ENCODE data around the gene SREBF1. TPM values are rescaled to one million over a fixed set of nuclear protein-coding genes. Genes with fewer than 3 reads are reported as not detected.

SREBF1 gene
- total RNA-seq, 1 experiment from 2014 or later: 230 TPM

GRCh38 chr17:17816240-17816814 lies 20.5 kb downstream of the SREBF1 start:
- no peaks in the 10 kb centered on the region for H3K9me3 ChIP-seq (ENCODE audit: control insufficient read depth, insufficient read depth, low read depth, low read length)
- TF ChIP-seq TCF7L2 (IDR thresholded peaks at IDR 0.05; ENCODE audit: low read depth, low read length) (no peak), POLR2AphosphoS5 (IDR thresholded peaks at IDR 0.05; ENCODE audit: low read depth, low read length) (no peak), CTCF (IDR thresholded peaks at IDR 0.05) (no peak), REST (IDR thresholded peaks at IDR 0.05; ENCODE audit: insufficient read depth in 1 of 2, low read depth in 2 of 2, low read length in 1 of 2) (no peak), SIN3A (IDR thresholded peaks at IDR 0.05; ENCODE audit: borderline replicate concordance, insufficient read depth, low read depth, low read length) (no peak)
- DNase-seq (ENCODE audit: low read depth, low spot score) (no peak), ATAC-seq (no peak)
- H3K36me3 ChIP-seq (ENCODE audit: control insufficient read depth, insufficient read depth, low read length): no peaks in the 10 kb centered on the region; the same call in 1 of the 2 replicates
- H3K4me3 ChIP-seq (ENCODE audit: low read depth in 2 of 2, low read length in 2 of 2): no peak overlapping the region
- in situ Hi-C loops (cut with HindIII; ENCODE audit: low pct_unique_long_range_greater_than_20kb, low sequenced_read_pairs) (no loop called here), intact Hi-C loops (cut with micrococcal nuclease; ENCODE audit: unreplicated experiment) (no loop called here)
- no peak overlapping the region for H3K27ac ChIP-seq (ENCODE audit: low read length)
- ChIA-PET POLR2A (interaction anchor here (0.6 kb wide), 1 partner anchor 10 kb away, joined by 7 read pairs; no protein-coding TSS in a partner anchor), CTCF (no interaction called here)
- no TSS peak for BruUV-seq (replicated peaks)
- H3K27me3 ChIP-seq (ENCODE audit: control insufficient read depth, insufficient read depth, low read length): no peaks in the 10 kb centered on the region
- peaks cover 66% of the 10 kb centered on the region for H3K4me1 ChIP-seq (ENCODE audit: control insufficient read depth, insufficient read depth, low read length)

GRCh38 chr17:17815436-17816200 lies 21.2 kb downstream of the SREBF1 start:
- no peak overlapping the region for H3K4me3 ChIP-seq (ENCODE audit: low read depth in 2 of 2, low read length in 2 of 2)
- no peak for TF ChIP-seq TCF7L2 (IDR thresholded peaks at IDR 0.05; ENCODE audit: low read depth, low read length)
- no peak for TF ChIP-seq REST (IDR thresholded peaks at IDR 0.05; ENCODE audit: insufficient read depth in 1 of 2, low read depth in 2 of 2, low read length in 1 of 2)
- no peak; the same call in 1 of the 2 replicates for TF ChIP-seq POLR2AphosphoS5 (IDR thresholded peaks at IDR 0.05; ENCODE audit: low read depth, low read length)
- no peak for TF ChIP-seq CTCF (IDR thresholded peaks at IDR 0.05)
- TF ChIP-seq SIN3A (IDR thresholded peaks at IDR 0.05; ENCODE audit: borderline replicate concordance, insufficient read depth, low read depth, low read length): no peak
- no TSS peak for BruUV-seq (replicated peaks)
- DNase-seq (ENCODE audit: low read depth, low spot score) (no peak), ATAC-seq (no peak)
- intact Hi-C loops (cut with micrococcal nuclease; ENCODE audit: unreplicated experiment): no loop called here
- ChIA-PET CTCF (no interaction called here), POLR2A (interaction anchor here (0.6 to 0.8 kb wide), 3 partner anchors 11 to 48 kb away, joined by 3 to 7 read pairs (median 5); no protein-coding TSS in a partner anchor)
- peaks cover 65% of the 10 kb centered on the region for H3K4me1 ChIP-seq (ENCODE audit: control insufficient read depth, insufficient read depth, low read length)
- H3K9me3 ChIP-seq (ENCODE audit: control insufficient read depth, insufficient read depth, low read depth, low read length): no peaks in the 10 kb centered on the region
- peak overlapping the region; percentile 59 for H3K27ac ChIP-seq (ENCODE audit: low read length)
- no peaks in the 10 kb centered on the region for H3K27me3 ChIP-seq (ENCODE audit: control insufficient read depth, insufficient read depth, low read length)
- in situ Hi-C loops (cut with HindIII; ENCODE audit: low pct_unique_long_range_greater_than_20kb, low sequenced_read_pairs): no loop called here
- H3K36me3 ChIP-seq (ENCODE audit: control insufficient read depth, insufficient read depth, low read length): no peaks in the 10 kb centered on the region; the same call in 1 of the 2 replicates
